HPDE6-E6E7 (cell line): Measurements from ENCODE around the gene SPTLC1.
"Not testable (repeated sequence)": the region's sequence is repeated elsewhere in the genome, so short reads cannot be mapped to it uniquely, and the experiment has no call there.

ENCODE experiments used
- DNase-seq: peaks from one replicate; pipeline ENCODE4 v3.0.0; 2011; ENCODE audit warnings: missing footprints; ENCODE audit errors: extremely low spot score

The SPTLC1 gene

DNA sequence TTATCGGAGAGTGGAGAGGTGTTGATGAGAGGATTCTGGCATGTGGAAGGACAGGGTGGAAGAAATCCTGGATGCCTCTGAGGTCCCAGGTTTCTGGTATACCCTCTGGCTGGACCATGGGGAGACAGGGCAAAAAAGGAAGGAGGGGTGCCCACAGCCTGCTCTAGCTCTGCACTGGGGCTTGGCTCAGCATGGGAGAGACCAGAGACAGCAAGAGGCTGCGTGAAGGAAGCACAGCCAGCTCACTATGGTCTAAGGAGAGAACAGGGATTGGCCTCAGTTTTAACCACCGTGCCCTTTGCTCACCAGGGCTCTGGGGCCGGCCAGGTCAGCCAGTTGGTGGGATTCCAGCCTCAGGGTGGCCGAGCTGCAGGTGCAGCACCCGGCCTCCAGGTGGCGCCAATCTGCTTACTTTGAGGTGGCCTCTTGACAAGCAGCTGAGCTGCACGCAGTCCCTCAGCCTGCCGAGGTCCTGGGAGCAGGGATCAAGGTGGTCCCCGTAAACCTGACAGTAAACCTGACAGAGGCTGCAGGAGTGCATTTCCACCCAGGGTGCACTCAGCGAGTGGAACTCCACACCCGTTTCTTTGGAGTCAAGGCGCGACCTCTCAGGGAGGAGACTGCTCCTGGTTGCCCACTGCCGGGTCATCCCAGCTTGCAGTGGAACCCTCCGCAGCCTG is 25.0 kb upstream of the SPTLC1 start:
- peak; percentile 55 for DNase-seq

DNA sequence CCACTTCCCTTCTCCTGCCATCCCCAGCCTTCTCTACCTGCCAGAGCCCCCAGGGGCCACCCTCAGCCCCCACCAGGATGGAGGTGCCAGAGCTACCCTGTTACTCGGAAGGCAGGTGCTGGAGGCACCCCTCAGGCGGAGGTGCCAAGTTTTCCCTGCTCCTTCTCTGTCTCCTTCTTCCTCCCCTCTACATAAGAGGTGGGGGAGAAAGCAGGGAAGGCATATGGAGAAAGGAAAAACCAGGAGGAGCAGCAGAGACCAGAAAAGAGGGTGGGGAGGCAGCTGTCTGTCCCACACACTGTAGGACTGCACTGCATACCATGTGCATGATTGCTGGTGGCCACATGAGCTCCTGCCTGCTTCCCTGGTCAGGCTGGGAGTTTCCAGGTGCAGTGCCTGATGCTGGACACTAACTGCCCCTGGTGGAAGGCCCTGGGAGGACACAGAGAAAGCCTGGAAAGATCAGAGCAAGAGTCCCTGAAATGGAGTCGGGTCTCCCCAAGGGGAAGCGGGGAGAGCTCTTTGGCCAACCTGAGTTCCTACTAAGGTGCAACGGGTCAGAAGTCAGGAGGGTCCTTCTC is 23.8 kb upstream of the SPTLC1 start:
- not testable (repeated sequence) for DNase-seq

DNA sequence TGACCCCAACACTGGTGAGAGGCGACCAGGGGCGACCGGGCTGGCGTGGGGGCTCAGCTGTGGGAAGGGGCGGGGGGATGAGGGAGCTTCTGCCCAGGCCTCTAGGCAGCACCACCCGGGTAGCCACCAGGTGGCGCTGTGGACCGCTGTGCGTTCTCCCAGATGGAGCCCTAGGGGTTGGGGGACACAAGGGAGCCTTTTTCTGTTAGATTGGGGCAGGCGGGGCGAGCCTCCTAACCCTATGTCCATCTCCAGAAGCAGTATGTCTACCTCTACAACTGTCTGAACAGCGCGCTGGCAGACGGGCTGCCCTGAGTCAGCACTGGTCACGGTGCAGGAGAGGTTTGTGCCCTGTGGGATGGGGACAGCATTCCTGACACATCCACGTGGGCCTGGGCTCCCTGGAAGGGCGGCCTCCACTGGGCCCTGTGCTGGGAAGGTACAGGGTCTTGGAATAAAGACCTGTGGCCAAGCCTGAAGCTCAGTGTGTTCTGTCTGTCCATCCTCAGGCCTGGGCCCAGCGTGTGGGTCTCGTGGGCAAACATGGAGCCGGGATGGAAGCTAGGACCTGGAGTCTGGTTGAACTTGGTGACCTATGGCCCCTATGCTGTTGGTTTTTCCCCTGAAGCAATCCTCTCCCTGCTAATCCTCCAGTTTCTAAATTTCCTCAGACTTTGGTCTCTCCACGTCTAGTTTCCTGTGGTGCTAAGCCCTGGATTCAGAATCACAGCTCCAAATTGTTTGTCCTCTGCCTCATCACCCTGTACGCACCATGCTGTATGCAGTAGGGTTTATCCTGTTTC is 23.1 kb upstream of the SPTLC1 start:
- DNase-seq = no peak

DNA sequence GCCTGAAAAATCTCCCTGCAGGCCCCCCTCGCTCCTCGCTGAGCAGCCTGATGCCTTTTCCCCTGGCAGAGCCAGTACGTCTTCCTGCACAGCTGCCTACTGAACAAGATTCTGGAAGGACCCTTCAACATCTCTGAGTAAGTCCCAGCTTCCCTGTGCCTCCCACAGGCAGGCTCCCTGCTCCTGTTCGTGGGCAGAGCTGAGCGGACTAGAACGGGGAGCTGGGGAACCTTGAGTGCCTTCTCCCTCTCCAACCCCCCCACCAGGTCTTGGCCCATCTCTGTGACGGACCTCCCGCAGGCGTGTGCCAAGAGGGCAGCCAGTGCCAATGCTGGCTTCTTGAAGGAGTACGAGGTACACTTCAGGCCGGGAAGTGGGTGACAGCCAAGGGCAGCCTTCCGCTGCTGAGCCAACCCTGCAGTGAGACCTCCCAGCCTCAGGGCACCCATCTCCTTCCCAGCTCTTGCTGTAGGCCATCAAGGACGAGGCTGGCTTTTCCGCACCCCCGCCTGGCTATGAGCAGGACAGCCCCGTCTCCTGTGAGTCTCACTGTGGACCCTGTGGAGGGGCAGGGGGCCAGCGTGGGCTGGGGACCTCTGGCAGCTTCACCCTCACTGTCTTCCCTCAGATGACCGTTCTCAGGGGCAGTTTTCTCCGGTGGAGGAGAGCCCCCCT is 21.1 kb upstream of the SPTLC1 start:
- DNase-seq = no peak

DNA sequence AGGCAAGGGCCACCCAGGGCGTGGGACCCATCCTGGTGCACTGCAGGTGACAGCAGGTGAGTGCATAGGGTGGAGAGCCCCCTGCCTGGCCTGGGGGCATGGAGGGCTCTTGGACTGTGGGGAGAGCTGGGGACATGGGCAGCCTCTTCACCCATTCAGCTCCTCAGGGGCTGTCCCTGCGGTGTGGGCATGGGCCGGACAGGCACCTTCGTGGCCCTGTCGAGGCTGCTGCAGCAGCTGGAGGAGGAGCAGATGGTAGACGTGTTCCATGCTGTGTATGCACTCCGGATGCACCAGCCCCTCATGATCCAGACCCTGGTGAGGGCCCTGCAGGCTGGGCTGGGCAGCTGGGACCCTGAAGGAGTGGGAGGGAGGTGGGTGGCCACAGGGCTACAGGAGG is 20.4 kb upstream of the SPTLC1 start:
- no peak for DNase-seq

DNA sequence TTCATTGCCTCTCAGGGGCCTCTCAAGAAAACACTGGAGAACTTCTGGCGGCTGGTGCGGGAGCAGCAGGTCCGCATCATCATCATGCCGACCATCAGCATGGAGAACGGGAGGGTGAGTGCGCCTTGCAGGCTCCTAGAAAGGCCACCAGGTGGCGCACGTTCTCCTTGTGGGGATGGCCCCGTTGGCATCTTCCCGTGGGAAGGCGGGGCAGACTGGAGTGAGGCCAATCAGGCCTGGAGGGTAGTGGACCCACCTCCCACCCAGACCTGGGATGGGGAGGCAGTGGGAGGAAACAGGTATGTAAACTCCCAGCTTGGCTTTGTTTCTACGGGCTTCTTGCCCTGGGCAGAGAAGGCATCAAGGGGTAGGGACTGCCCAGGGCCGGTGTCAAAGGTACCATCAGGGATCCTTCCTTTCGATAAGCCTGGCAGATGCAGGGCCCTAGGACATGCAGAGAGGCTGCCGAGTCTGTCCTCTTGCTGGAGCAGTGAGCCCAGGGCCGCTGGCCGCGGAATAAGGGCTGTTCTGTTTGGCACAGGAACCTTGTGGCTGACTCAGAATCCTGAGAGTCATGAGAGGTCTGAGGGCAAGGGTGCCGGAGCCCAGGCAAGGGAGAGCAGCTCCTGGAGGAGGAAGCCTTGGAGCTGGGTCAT is 18.9 kb upstream of the SPTLC1 start:
- DNase-seq = peak; percentile 80

DNA sequence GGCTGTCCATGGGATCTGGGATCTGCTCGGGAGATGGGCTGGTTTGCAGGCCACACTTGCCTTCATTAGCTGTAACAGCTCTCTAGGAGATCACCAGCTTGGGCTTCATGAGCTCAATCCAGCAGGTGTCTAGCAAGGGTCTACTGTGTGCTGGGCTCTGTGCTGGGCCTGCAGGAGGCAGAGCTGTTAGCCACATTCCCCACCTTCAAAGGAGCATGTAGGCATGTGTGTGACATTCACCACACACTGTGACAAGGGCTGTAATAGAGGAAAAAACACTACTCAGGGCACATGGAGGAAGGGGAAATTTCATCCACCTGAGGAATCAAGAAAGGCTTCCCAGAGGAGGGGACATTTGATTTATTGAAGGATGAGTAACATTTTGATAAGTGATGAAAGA is 17.7 kb upstream of the SPTLC1 start:
- not testable (repeated sequence) for DNase-seq

DNA sequence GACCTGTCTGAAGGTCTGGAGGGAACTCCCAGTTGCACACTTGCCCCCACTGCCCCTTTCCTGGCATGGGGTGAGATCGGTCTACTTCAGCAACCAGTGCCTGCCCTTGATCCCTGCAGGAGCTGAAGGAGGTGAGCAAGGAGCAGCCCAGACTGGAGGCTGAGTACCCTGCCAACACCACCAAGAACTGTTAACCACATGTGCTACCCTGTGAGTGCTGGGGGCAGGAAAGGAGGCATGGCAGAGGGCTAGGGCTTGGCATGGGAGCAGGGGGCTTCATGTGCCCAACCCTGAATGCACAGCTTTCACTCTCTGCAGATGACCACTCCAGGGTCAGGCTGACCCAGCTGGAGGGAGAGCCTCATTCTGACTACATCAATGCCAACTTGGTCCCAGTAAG is 17.3 kb upstream of the SPTLC1 start:
- no peak for DNase-seq

DNA sequence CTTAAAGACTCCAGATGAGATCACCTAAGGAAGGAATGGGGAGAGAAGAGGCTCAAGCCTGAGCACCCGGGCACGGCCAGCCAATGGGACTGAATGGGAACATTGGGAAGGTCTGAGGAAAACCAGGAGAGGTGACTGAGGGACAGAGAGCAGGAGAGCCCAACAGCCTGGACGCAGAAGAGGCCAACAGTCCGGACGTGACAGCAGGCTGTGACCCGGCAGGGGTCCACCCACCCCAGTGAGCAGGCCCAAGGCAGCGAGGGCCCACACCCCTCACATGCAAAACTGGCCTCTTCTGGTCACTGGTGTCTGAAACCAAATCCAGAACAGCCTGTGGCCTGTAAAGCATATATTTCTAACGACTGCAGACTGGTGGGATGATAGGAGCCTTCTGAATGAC is 7.6 kb upstream of the SPTLC1 start:
- no peak for DNase-seq

DNA sequence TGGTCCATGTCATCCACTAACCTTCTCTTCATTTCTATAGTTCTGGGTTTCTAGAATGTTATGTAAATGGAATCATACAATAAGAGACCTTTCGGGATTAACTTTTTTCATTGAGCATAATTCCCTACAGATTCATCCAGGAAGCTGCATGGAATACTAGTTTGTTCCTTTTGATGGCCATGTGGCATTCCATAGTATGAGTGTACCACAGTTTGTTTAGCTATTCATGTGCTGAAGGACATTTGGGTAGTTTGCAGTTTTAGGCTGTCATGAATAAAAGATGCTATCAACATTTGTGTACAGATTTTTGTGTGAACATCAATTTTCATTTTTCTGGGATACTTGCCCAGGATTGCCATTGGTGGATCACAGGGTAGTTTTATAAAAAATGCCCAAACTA is 6.8 kb upstream of the SPTLC1 start:
- no peak for DNase-seq

DNA sequence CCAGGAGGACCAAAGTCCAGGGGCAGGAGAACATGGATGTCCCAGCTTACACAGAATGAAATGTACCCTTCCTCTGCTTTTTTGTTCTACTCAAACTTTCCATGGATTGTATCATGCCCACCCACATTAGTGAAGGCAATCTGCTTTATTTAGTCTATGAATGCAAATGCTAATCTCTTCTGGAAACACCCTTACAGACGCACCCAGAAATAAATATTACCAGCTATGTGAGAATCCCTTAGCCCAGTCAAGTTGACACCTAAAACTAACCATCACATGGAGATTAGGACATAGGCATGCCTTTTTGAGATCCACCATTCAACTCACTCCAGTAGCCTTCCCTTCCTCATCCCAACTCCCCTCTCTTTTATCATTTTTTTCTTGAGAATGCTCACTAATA is 6.1 kb upstream of the SPTLC1 start:
- DNase-seq = no peak

DNA sequence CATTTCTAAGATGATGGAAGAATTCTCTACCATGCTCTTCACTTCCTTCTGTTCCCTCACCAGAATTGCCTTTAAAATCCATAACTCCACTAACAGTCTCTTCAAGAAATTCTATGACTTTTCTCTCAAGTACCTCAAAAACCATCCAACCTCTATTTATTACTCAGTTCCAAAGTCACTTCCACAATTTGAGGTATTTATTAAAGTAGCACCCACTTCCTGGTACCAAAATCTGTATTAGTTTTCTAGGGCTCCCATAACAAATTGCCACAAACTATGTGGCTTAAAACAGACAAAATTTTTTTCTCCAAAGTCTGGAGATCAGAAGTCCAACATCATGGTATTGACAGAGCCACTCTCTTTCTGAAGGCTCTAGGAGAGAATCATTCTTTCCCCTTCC is 4.9 kb upstream of the SPTLC1 start:
- DNase-seq = no peak

DNA sequence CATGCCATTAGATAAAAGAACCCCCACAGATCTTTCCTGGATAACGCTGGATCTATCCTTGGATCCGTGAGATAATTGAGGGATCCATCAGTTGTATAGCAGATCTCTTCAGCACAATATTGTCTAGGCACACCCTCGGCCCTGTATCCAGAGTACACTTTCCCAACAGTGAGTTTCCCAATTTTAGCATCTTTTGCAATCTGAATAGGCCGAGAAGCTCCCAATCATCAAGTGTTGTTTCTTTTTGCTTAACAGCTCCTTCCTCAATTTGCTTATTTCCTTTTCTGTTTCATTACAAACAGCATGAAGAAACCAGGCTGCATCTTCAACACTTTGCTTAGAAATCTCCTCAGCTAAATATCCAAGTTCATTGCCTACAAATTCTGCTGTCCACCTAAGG is 4.4 kb upstream of the SPTLC1 start:
- no peak for DNase-seq

DNA sequence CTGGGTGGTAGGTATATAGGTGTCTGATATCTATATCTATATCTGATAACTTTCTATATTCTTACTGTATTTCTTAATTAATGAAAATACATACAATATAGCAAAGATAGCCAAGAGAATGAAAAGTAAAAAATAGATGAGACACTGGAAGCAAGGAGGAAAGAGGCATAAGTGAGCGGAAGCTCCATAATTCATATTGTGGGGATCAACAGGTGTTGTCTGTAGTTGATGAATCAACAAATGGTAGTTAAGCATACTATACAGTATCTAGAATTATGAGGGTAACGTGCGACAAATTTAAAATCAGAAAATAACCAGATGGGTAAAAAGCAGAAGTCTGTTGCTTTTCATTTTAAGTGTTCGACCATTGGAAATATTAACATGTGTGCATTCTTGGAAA is 7.1 kb downstream of the SPTLC1 start:
- no peak for DNase-seq

DNA sequence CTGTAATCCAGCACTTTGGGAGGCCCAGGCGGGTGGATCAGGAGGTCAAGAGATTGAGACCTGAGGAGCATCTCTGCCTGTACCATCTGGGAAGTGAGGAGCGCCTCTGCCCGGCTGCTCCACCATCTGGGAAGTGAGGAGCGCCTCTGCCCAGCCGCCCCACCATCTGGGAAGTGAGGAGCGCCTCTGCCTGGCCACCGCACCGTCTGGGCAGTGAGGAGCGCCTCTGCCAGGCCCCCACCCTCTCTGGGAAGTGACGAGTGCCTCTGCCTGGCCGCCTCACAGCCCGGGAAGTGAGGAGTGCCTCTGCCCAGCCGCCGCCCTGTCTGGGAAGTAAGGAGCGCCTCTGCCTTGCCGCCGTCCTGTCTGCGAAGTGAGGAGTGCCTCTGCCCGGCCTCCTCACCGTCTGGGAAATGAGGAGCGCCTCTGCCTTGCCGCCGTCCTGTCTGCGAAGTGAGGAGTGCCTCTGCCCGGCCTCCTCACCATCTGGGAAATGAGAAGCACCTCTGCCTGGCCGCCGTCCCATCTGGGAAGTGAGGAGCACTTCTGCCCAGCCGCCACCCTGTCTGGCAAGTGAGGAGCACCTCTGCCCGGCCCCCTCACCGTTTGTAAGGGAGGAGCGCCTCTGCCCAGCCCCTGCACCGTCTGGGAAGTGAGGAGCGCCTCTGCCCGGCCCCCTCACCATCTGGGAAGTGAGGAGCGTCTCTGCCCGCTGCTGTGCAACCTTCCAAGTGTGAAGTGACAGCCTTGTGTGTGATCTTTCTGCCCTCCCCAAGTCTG is 9.6 kb downstream of the SPTLC1 start:
- not testable (repeated sequence) for DNase-seq

DNA sequence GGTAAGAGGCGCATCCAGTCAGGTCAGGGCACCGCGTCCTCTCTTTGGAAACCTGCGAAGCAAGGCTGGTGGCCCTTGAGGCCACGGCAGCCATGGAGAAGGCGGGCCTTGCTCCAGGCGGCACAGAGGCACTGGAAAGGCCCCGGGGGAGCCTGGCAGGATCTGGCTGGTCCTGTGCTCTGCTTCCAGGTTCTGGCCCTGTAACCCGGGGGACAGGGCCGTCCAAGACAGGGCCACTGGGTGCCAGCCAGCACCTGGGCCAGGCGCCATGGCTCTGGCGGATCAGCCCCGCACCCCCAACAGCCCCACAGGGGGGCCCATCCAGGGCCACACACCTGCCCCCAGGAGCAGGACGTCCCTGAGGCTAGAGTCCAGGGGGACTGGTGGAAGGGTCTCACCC is 11.6 kb downstream of the SPTLC1 start:
- DNase-seq = not testable (repeated sequence)

DNA sequence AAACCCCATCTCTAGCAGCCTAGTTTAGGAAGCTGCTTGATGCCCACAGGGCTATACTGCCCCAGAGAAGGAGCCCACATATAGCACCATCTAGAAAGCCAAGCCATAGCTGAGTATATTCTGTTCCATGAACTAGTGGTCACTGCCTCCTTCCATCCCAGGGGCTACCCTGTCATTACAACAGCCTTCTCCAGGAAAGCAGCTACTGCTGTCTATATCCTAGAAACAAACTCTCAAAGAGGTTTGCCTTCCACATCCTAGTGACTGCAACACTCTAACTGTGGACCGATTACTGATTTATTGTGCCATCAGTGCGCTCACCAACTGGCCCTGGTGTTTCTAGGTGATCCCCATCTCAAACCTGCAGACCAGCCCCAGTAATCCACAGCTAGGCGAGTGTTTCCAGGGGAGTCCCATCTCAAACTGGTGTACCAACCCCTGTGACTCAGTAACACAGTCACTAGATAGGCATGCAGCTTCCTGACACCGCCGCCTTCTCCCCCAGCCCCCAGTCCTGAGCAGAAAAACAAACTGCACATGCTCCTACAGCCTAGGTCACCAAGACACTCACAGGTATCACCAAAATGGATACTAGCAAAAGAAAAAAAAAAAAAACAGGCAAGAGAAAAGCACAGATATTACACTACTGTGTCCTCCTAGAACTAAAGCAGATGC is 14.8 kb downstream of the SPTLC1 start:
- peak; percentile 75 for DNase-seq

DNA sequence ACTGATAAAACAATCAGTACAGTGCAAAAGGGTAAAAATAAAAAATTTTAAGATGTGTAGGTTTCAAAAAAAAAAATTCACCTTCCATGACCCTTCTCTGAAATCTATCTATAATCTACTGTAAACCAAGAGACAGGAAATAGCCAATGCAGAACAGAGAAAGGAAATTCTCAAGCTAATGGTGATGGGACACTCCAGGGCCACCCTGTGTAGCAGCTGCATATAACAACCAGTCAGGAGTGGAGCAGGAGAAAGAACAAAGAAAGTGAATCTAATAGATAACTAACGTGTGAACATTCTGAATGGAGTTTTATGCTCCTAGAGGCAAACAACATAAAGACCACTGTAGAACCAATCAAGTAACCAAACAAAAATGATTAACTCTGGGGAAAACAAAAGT is 16.6 kb downstream of the SPTLC1 start:
- DNase-seq = no peak

DNA sequence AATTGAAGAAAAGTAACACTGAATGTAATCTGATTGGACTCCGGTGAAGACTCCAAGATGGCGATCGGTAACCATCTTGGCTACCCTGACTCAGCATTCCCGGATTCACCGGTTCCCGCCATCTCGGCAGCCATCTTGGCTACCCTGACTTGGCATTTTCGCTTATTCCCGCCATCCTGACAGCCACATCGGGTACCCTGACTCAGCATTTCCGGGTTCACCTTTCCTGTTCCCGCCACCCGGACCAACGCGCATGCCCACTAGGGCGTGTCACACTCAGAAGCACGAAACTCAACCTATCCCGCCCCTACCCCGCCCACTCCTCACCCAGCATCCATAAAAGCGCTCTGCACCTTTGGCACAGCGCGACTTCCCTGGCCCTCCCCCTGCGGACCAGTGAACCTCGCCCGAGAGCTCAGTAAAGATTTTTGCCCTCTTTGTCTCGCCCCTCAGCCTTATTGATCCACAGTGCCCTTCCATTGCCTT is 17.2 kb downstream of the SPTLC1 start:
- peak; percentile 15 for DNase-seq

DNA sequence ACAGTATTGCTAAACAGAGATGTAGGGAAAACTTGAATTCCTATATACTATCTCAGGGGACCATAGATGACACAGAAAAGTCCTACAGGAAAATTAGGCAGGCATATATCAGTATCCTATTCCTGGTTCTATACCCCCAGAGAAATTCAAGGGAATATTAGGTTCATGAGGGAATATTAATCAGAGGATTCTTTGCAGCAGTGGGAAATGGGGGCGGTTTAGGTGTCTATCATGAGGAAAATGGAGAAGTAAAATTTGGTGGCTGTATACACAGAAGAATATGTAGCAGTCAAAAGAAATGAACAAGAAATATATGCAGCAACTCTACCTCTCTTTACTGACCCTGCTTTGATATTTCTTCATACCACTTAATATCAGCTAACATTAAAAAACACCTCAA is 20.0 kb downstream of the SPTLC1 start:
- DNase-seq = no peak
